ENCODE data around the gene FAM217B.
"Not testable (repeated sequence)": the region's sequence is repeated elsewhere in the genome, so short reads cannot be mapped to it uniquely, and the experiment has no call there.

GRCh38 chr20:59957568-59957967 is 17.4 kb downstream of the FAM217B start:
- TF ChIP-seq CTCF (IDR thresholded peaks at IDR 0.05); POLR2AphosphoS5 (IDR thresholded peaks at IDR 0.05); EP300 (IDR thresholded peaks at IDR 0.05); POLR2A (IDR thresholded peaks at IDR 0.05; ENCODE audit: low read depth): not testable (repeated sequence)

Measured in esophagus muscularis mucosa (tissue), 4 donors.